ENCODE results near the gene EEF2K. TPM values are rescaled to one million over a fixed set of nuclear protein-coding genes. Genes with fewer than 3 reads are reported as not detected.

EEF2K gene
- total RNA-seq, 2 experiments from 2014 or later: 10.1 to 13.2 TPM

DNA sequence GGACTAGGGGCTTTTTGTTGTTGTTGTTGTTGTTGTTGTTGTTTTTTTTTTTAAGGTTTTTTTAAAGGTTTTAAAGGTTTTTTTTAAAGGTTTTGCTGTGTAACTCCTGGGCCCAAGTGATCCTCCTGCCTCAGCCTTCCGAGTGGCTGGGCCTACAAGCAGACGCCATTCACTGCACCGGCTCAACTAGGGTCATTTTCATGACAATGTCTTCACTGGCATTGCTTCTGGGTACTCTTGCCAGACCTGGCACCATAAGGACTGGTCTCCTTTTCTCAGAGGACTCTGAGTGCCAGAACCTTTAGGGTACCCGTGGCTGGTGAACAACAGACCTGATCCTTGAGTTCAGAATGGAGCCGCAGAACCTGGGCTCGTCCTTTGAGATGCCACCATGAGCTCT lies 111.5 kb downstream of the EEF2K start:
- peak overlapping the region; percentile 62 for H3K27ac Mint-ChIP-seq
- ATAC-seq (ENCODE audit: poor library complexity): no peak
- peaks cover 91% of the 10 kb centered on the region for H3K36me3 ChIP-seq (ENCODE audit: insufficient read depth, low read length)
- CTCF ChIA-PET: interaction anchor here (0.7 kb wide), 1 partner anchor 17 kb away, joined by 3 read pairs; no protein-coding TSS in a partner anchor
- H3K9me3 ChIP-seq (ENCODE audit: control insufficient read depth in 1 of 2, insufficient read depth in 1 of 2, low read length in 2 of 2): no peaks in the 10 kb centered on the region
- no peaks in the 10 kb centered on the region for H3K27me3 ChIP-seq (ENCODE audit: control insufficient read depth in 1 of 2, insufficient read depth in 2 of 2, low read length in 2 of 2)
- peaks cover 11% of the 10 kb centered on the region for H3K4me1 Mint-ChIP-seq (ENCODE audit: low read depth)
- no peaks in the 10 kb centered on the region for H3K27me3 Mint-ChIP-seq
- H3K36me3 Mint-ChIP-seq (ENCODE audit: low read depth): peaks cover 86% of the 10 kb centered on the region
- no peak overlapping the region for H3K4me3 ChIP-seq (ENCODE audit: low read length)
- no peak overlapping the region for H3K4me3 Mint-ChIP-seq
- peaks cover 10% of the 10 kb centered on the region for H3K4me1 ChIP-seq (ENCODE audit: insufficient read depth, low read length)
- no peak overlapping the region for H3K27ac ChIP-seq (ENCODE audit: low read depth in 1 of 2, low read length in 2 of 2)
- no peak for DNase-seq
- intact Hi-C loops (cut with DNase I, micrococcal nuclease): no loop called here
- TF ChIP-seq CTCF (IDR thresholded peaks at IDR 0.05): no peak
- H3K9me3 Mint-ChIP-seq: no peaks in the 10 kb centered on the region
- POLR2A ChIA-PET: no interaction called here

- H3K36me3 Mint-ChIP-seq (ENCODE audit: low read depth): peaks cover 86% of the 10 kb centered on the region
- peak; percentile 40 for ATAC-seq (ENCODE audit: poor library complexity)
- H3K27me3 Mint-ChIP-seq: no peaks in the 10 kb centered on the region
- Histone ChIP-seq H3K4me3 (ENCODE audit: low read length) (no peak overlapping the region), H3K27ac (ENCODE audit: low read depth in 1 of 2, low read length in 2 of 2) (no peak overlapping the region), H3K9me3 (ENCODE audit: control insufficient read depth in 1 of 2, insufficient read depth in 1 of 2, low read length in 2 of 2) (no peaks in the 10 kb centered on the region), H3K4me1 (ENCODE audit: insufficient read depth, low read length) (peaks cover 10% of the 10 kb centered on the region), H3K27me3 (ENCODE audit: control insufficient read depth in 1 of 2, insufficient read depth in 2 of 2, low read length in 2 of 2) (no peaks in the 10 kb centered on the region), H3K36me3 (ENCODE audit: insufficient read depth, low read length) (peaks cover 91% of the 10 kb centered on the region)
- peak overlapping the region; percentile 25 for H3K4me3 Mint-ChIP-seq
- peak; percentile 44 to 75 (median 60) for DNase-seq
- no peaks in the 10 kb centered on the region for H3K9me3 Mint-ChIP-seq
- ChIA-PET CTCF (interaction anchor here (0.7 to 1.7 kb wide), 4 partner anchors 12 to 56 kb away, joined by 3 to 5 read pairs (median 4); no protein-coding TSS in a partner anchor), POLR2A (interaction anchor here (1.1 kb wide), 1 partner anchor 39 kb away, joined by 4 read pairs; no protein-coding TSS in a partner anchor)
- intact Hi-C loops (cut with DNase I, micrococcal nuclease): no loop called here
- TF ChIP-seq CTCF (IDR thresholded peaks at IDR 0.05): peak; percentile 65
- H3K4me1 Mint-ChIP-seq (ENCODE audit: low read depth): peaks cover 11% of the 10 kb centered on the region
- H3K27ac Mint-ChIP-seq: no peak overlapping the region
Observed at GRCh38 chr16:22318690-22319358, 112.7 kb downstream of the EEF2K start.

- ATAC-seq (ENCODE audit: poor library complexity) (no peak), DNase-seq (no peak)
- ChIA-PET CTCF (interaction anchor here (0.6 to 1.6 kb wide), 19 partner anchors 8 to 99 kb away, joined by 3 to 10 read pairs (median 5); no protein-coding TSS in a partner anchor), POLR2A (interaction anchor here (0.9 to 1.2 kb wide), 4 partner anchors 34 to 54 kb away, joined by 4 to 10 read pairs (median 6); partner anchors contain the start of gene CDR2)
- Mint-ChIP-seq H3K27me3 (no peaks in the 10 kb centered on the region), H3K4me1 (ENCODE audit: low read depth) (peaks cover 11% of the 10 kb centered on the region), H3K27ac (peak overlapping the region; percentile 82), H3K36me3 (ENCODE audit: low read depth) (peaks cover 86% of the 10 kb centered on the region), H3K9me3 (no peaks in the 10 kb centered on the region), H3K4me3 (no peak overlapping the region)
- no peak for TF ChIP-seq CTCF (IDR thresholded peaks at IDR 0.05)
- intact Hi-C loops (cut with DNase I, micrococcal nuclease): loop anchor here (2.0 to 5.0 kb wide), 4 partner anchors 37 to 1132 kb away; partner anchors contain the start of gene CDR2 (in 1 of the 2)
- no peak overlapping the region for H3K27ac ChIP-seq (ENCODE audit: low read depth in 1 of 2, low read length in 2 of 2)
- H3K9me3 ChIP-seq (ENCODE audit: control insufficient read depth in 1 of 2, insufficient read depth in 1 of 2, low read length in 2 of 2): no peaks in the 10 kb centered on the region
- H3K27me3 ChIP-seq (ENCODE audit: control insufficient read depth in 1 of 2, insufficient read depth in 2 of 2, low read length in 2 of 2): no peaks in the 10 kb centered on the region
- peaks cover 10% of the 10 kb centered on the region for H3K4me1 ChIP-seq (ENCODE audit: insufficient read depth, low read length)
- peaks cover 95% of the 10 kb centered on the region for H3K36me3 ChIP-seq (ENCODE audit: insufficient read depth, low read length)
- no peak overlapping the region for H3K4me3 ChIP-seq (ENCODE audit: low read length)
Observed at GRCh38 chr16:22320572-22321339, 114.7 kb downstream of the EEF2K start.
